Measurements from ENCODE around the gene SLC25A23. TPM values are rescaled to one million over a fixed set of nuclear protein-coding genes. Genes with fewer than 3 reads are reported as not detected.

The SLC25A23 gene
- total and polyA plus RNA-seq, 10 of the 15 experiments (the other 5 are each of a cell fraction or from before 2014, with no cell fraction given): 10.2 to 85.8 (median 50.0) TPM

GRCh38 chr19:6424195-6424938 lies 35.2 kb downstream of the SLC25A23 start, which contains the start of gene KHSRP (continued):
- TF ChIP-seq IRF3 (IDR thresholded peaks at IDR 0.05): no peak
- TF ChIP-seq BRCA1 (IDR thresholded peaks at IDR 0.05; ENCODE audit: low read depth, low read length): no peak
- TF ChIP-seq USF2 (IDR thresholded peaks at IDR 0.05; ENCODE audit: borderline replicate concordance, low read depth, low read length): peak; percentile 7
- no peak for TF ChIP-seq ZBTB11 (CRISPR knock-in tag; IDR thresholded peaks at IDR 0.05)
- TF ChIP-seq SREBF1 (IDR thresholded peaks at IDR 0.05; ENCODE audit: low read length): no peak
- TF ChIP-seq IRF4 (IDR thresholded peaks at IDR 0.05; ENCODE audit: low read depth, low read length): no peak
- peak; percentile 85 for TF ChIP-seq CREB1 (IDR thresholded peaks at IDR 0.05; ENCODE audit: low read depth)
- TF ChIP-seq POLR2AphosphoS5 (IDR thresholded peaks at IDR 0.05; ENCODE audit: low read length): no peak
- no peak for TF ChIP-seq BCL3 (IDR thresholded peaks at IDR 0.05; ENCODE audit: borderline replicate concordance, insufficient read depth, low read depth, low read length, poor library complexity, severe bottlenecking)
- no peak for TF ChIP-seq MYB (IDR thresholded peaks at IDR 0.05; ENCODE audit: borderline replicate concordance, low read depth, low read length)
- TF ChIP-seq SMARCA5 (IDR thresholded peaks at IDR 0.05): no peak
- no peak for TF ChIP-seq SRF (IDR thresholded peaks at IDR 0.05; ENCODE audit: low read depth in 2 of 2, low read length in 2 of 2)
- no peak for TF ChIP-seq IKZF1 (conservative IDR thresholded peaks at IDR 0.05)
- TF ChIP-seq HDGF (IDR thresholded peaks at IDR 0.05): no peak
- TF ChIP-seq NBN (IDR thresholded peaks at IDR 0.05): 0 out of 2 replicates have a peak, but pooled peaks have one; percentile 16
- TF ChIP-seq ZSCAN29 (IDR thresholded peaks at IDR 0.05): no peak
- TF ChIP-seq POLR2A (IDR thresholded peaks at IDR 0.05; ENCODE audit: low read depth, low read length): peak; percentile 93
- no peak for TF ChIP-seq ZNF384 (IDR thresholded peaks at IDR 0.05; ENCODE audit: borderline replicate concordance, low read depth, low read length)
- no peak for TF ChIP-seq ZNF217 (IDR thresholded peaks at IDR 0.05)
- TF ChIP-seq GATAD2B (conservative IDR thresholded peaks at IDR 0.05; ENCODE audit: low read depth): no peak
- peak; percentile 58; the same call in 1 of the 2 replicates for TF ChIP-seq ZNF207 (IDR thresholded peaks at IDR 0.05; ENCODE audit: borderline replicate concordance)
